ENCODE data around the gene COX11. TPM values are rescaled to one million over a fixed set of nuclear protein-coding genes. Genes with fewer than 3 reads are reported as not detected.

Gene COX11
- total and polyA plus RNA-seq, 2 of the 13 experiments (the other 11 are each of a cell fraction or from before 2014, with no cell fraction given), result 103 to 203 TPM

DNA sequence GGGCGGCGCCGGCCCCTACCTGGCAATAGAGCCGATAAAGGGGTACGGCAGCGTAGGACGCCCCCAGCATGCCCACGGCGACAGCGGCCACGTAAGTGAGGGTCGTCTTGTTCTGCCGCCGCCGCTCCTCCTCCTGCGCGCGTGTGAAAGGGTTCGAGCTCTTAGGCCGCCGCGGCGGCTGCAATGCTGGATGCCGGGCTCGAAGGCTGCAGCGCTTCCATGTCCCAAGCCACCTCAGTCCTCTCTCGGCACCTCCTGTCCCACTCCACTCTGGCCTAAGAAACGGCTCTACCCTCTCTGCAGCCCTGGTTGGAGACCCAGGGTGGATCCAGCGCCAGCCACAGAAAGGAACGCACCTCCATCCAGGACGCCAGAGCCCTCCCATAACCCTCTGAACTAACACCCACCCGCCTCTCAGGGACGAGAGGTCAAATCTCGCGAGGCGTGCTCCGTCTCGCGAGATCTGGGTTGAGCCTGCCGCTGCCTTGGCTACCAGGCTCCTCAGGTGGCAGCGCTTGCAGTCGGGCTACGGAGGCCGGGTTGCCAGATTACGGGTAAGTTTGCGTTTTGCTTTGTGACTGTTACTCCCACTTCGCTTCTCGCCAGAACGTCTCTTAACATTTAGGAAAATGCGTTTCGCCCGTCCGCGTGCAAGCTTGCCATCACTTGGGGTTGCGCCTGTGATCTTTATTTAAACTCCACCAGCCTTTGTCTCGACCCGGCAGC lies at the start of gene COX11, which contains the start of gene STXBP4 (continued):
- TF ChIP-seq ZNF17 (CRISPR knock-in tag; IDR thresholded peaks at IDR 0.05), result no peak
- peak; percentile 36; the same call in 1 of the 2 replicates for TF ChIP-seq RAD21 (CRISPR knock-in tag; IDR thresholded peaks at IDR 0.05)
- peak; percentile 61; the same call in 1 of the 2 replicates for TF ChIP-seq MTA1 (CRISPR knock-in tag; IDR thresholded peaks at IDR 0.05; ENCODE audit: borderline replicate concordance)
- TF ChIP-seq, protein P1, sequence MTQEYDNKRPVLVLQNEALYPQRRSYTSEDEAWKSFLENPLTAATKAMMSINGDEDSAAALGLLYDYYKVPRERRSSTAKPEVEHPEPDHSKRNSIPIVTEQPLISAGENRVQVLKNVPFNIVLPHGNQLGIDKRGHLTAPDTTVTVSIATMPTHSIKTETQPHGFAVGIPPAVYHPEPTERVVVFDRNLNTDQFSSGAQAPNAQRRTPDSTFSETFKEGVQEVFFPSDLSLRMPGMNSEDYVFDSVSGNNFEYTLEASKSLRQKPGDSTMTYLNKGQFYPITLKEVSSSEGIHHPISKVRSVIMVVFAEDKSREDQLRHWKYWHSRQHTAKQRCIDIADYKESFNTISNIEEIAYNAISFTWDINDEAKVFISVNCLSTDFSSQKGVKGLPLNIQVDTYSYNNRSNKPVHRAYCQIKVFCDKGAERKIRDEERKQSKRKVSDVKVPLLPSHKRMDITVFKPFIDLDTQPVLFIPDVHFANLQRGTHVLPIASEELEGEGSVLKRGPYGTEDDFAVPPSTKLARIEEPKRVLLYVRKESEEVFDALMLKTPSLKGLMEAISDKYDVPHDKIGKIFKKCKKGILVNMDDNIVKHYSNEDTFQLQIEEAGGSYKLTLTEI (CRISPR knock-in tag; conservative IDR thresholded peaks at IDR 0.05), result no peak
- peak; percentile 64; the same call in 1 of the 2 replicates for TF ChIP-seq SMAD1 (CRISPR knock-in tag; IDR thresholded peaks at IDR 0.05; ENCODE audit: borderline replicate concordance, low read depth)
- no peak for TF ChIP-seq FOXK2 (IDR thresholded peaks at IDR 0.05)
- peak; percentile 97 for TF ChIP-seq SP1 (IDR thresholded peaks at IDR 0.05)
- TF ChIP-seq SP1 (CRISPR knock-in tag; IDR thresholded peaks at IDR 0.05), result peak; percentile 45; the same call in 1 of the 2 replicates
- no peak for TF ChIP-seq TBP (CRISPR knock-in tag; IDR thresholded peaks at IDR 0.05)
- 0 out of 2 replicates have a peak, but pooled peaks have one; percentile 27 for TF ChIP-seq ZFP90 (CRISPR knock-in tag; IDR thresholded peaks at IDR 0.05; ENCODE audit: borderline replicate concordance)
- TF ChIP-seq ZNF761 (CRISPR knock-in tag; conservative IDR thresholded peaks at IDR 0.05), result no peak; the same call in 1 of the 2 replicates
- TF ChIP-seq, protein P2, sequence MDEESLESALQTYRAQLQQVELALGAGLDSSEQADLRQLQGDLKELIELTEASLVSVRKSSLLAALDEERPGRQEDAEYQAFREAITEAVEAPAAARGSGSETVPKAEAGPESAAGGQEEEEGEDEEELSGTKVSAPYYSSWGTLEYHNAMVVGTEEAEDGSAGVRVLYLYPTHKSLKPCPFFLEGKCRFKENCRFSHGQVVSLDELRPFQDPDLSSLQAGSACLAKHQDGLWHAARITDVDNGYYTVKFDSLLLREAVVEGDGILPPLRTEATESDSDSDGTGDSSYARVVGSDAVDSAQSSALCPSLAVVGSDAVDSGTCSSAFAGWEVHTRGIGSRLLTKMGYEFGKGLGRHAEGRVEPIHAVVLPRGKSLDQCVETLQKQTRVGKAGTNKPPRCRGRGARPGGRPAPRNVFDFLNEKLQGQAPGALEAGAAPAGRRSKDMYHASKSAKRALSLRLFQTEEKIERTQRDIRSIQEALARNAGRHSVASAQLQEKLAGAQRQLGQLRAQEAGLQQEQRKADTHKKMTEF (CRISPR knock-in tag; IDR thresholded peaks at IDR 0.05), result peak; percentile 85
- no peak for TF ChIP-seq SRF (IDR thresholded peaks at IDR 0.05; ENCODE audit: low read depth, low read length)
- TF ChIP-seq, protein P3, sequence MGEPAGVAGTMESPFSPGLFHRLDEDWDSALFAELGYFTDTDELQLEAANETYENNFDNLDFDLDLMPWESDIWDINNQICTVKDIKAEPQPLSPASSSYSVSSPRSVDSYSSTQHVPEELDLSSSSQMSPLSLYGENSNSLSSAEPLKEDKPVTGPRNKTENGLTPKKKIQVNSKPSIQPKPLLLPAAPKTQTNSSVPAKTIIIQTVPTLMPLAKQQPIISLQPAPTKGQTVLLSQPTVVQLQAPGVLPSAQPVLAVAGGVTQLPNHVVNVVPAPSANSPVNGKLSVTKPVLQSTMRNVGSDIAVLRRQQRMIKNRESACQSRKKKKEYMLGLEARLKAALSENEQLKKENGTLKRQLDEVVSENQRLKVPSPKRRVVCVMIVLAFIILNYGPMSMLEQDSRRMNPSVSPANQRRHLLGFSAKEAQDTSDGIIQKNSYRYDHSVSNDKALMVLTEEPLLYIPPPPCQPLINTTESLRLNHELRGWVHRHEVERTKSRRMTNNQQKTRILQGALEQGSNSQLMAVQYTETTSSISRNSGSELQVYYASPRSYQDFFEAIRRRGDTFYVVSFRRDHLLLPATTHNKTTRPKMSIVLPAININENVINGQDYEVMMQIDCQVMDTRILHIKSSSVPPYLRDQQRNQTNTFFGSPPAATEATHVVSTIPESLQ (CRISPR knock-in tag; conservative IDR thresholded peaks at IDR 0.05), result peak; percentile 85
- TF ChIP-seq, protein P4, sequence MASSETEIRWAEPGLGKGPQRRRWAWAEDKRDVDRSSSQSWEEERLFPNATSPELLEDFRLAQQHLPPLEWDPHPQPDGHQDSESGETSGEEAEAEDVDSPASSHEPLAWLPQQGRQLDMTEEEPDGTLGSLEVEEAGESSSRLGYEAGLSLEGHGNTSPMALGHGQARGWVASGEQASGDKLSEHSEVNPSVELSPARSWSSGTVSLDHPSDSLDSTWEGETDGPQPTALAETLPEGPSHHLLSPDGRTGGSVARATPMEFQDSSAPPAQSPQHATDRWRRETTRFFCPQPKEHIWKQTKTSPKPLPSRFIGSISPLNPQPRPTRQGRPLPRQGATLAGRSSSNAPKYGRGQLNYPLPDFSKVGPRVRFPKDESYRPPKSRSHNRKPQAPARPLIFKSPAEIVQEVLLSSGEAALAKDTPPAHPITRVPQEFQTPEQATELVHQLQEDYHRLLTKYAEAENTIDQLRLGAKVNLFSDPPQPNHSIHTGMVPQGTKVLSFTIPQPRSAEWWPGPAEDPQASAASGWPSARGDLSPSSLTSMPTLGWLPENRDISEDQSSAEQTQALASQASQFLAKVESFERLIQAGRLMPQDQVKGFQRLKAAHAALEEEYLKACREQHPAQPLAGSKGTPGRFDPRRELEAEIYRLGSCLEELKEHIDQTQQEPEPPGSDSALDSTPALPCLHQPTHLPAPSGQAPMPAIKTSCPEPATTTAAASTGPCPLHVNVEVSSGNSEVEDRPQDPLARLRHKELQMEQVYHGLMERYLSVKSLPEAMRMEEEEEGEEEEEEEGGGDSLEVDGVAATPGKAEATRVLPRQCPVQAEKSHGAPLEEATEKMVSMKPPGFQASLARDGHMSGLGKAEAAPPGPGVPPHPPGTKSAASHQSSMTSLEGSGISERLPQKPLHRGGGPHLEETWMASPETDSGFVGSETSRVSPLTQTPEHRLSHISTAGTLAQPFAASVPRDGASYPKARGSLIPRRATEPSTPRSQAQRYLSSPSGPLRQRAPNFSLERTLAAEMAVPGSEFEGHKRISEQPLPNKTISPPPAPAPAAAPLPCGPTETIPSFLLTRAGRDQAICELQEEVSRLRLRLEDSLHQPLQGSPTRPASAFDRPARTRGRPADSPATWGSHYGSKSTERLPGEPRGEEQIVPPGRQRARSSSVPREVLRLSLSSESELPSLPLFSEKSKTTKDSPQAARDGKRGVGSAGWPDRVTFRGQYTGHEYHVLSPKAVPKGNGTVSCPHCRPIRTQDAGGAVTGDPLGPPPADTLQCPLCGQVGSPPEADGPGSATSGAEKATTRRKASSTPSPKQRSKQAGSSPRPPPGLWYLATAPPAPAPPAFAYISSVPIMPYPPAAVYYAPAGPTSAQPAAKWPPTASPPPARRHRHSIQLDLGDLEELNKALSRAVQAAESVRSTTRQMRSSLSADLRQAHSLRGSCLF (CRISPR knock-in tag; IDR thresholded peaks at IDR 0.05; ENCODE audit: borderline replicate concordance), result no peak; the same call in 1 of the 2 replicates
- TF ChIP-seq TRIM24 (CRISPR knock-in tag; IDR thresholded peaks at IDR 0.05), result no peak
- peak; percentile 94 for TF ChIP-seq AGO2 (optimal IDR thresholded peaks at IDR 0.05; ENCODE audit: low read depth, low read length)
- no peak for TF ChIP-seq ZNF496 (CRISPR knock-in tag; IDR thresholded peaks at IDR 0.05; ENCODE audit: insufficient replicate concordance)
- TF ChIP-seq KMT2A (CRISPR knock-in tag; IDR thresholded peaks at IDR 0.05), result peak; percentile 98
